Measurements from ENCODE around the gene DSCAM. TPM values are rescaled to one million over a fixed set of nuclear protein-coding genes. Genes with fewer than 3 reads are reported as not detected.

Gene DSCAM
- total and polyA plus RNA-seq, 2 donors (not counting 1 experiment from before 2014, with no cell fraction given): not detected

GRCh38 chr21:40636026-40636425 is 210.9 kb downstream of the DSCAM start:
- H3K4me1 Mint-ChIP-seq: no peaks in the 10 kb centered on the region
- DNase-seq: no peak
- WGBS (ENCODE audit: insufficient coverage): 80% methylated on average over 1 of the region's 9 CpGs

GRCh38 chr21:40635391-40635790 is 211.6 kb downstream of the DSCAM start:
- no peaks in the 10 kb centered on the region for H3K4me1 ChIP-seq (ENCODE audit: control insufficient read depth in 2 of 2, insufficient read depth in 2 of 2, low read length in 2 of 2)
- Mint-ChIP-seq H3K27ac (no peak overlapping the region), H3K9me3 (ENCODE audit: insufficient read depth) (no peaks in the 10 kb centered on the region), H3K4me3 (no peak overlapping the region), H3K27me3 (no peaks in the 10 kb centered on the region), H3K4me1 (no peaks in the 10 kb centered on the region)
- H3K27ac ChIP-seq (ENCODE audit: low read length in 2 of 2): no peak overlapping the region
- ATAC-seq (ENCODE audit: low read depth) (no peak), DNase-seq (no peak)
- POLR2A ChIA-PET: no interaction called here
- TF ChIP-seq EZH2 (IDR thresholded peaks at IDR 0.05; ENCODE audit: borderline replicate concordance, insufficient read depth, low read depth, low read length, poor library complexity, severe bottlenecking) (no peak), CTCF (IDR thresholded peaks at IDR 0.05) (no peak)
- no peaks in the 10 kb centered on the region for H4K20me1 ChIP-seq (ENCODE audit: control insufficient read depth, insufficient read depth, low read length, poor library complexity, severe bottlenecking)
- CTCF ChIA-PET: no interaction called here
- 76% methylated on average over 3 of the region's 4 CpGs for WGBS (ENCODE audit: insufficient coverage)
- no peaks in the 10 kb centered on the region for H3K36me3 ChIP-seq (replicated peaks in 1 of 2; ENCODE audit: control extremely low read depth in 1 of 2, control insufficient read depth in 1 of 2, extremely low read depth in 1 of 2, insufficient read depth in 2 of 2, low read length in 1 of 2)
- no peak overlapping the region for H3K4me3 ChIP-seq (ENCODE audit: control extremely low read depth in 1 of 5, extremely low read depth in 1 of 5, insufficient read depth in 1 of 5, low read depth in 2 of 5, low read length in 4 of 5)
- no peak overlapping the region for H3K4me2 ChIP-seq (replicated peaks; ENCODE audit: low read depth, low read length, poor library complexity, severe bottlenecking)
- H3K9ac ChIP-seq (ENCODE audit: low read length): no peak overlapping the region
- H3K27me3 ChIP-seq (replicated peaks in 1 of 4; ENCODE audit: control extremely low read depth in 1 of 4, control insufficient read depth in 3 of 4, insufficient read depth in 4 of 4, low read length in 3 of 4): no peaks in the 10 kb centered on the region
- no peak overlapping the region for H2AFZ ChIP-seq (ENCODE audit: insufficient read depth, low read depth, low read length, poor library complexity, severe bottlenecking)
- H3K9me3 ChIP-seq (ENCODE audit: control extremely low read depth in 1 of 3, control insufficient read depth in 2 of 3, insufficient read depth in 1 of 3, low read length in 2 of 3): peaks cover 0 to 4% (median 0%) of the 10 kb centered on the region in 3 donors
- H3K79me2 ChIP-seq (ENCODE audit: control insufficient read depth, insufficient read depth, low read length): no peaks in the 10 kb centered on the region
- intact Hi-C loops (cut with micrococcal nuclease): no loop called here

More at GRCh38 chr21:40636026-40636425, 210.9 kb downstream of the DSCAM start:
- ChIA-PET POLR2A (no interaction called here), CTCF (interaction anchor here (0.7 kb wide), 1 partner anchor 85 kb away, joined by 3 read pairs; no protein-coding TSS in a partner anchor)
- Histone ChIP-seq H2AFZ (ENCODE audit: insufficient read depth, low read depth, low read length, poor library complexity, severe bottlenecking) (no peak overlapping the region), H3K79me2 (ENCODE audit: control insufficient read depth, insufficient read depth, low read length) (no peaks in the 10 kb centered on the region), H3K4me2 (replicated peaks; ENCODE audit: low read depth, low read length, poor library complexity, severe bottlenecking) (no peak overlapping the region), H3K36me3 (replicated peaks in 1 of 2; ENCODE audit: control extremely low read depth in 1 of 2, control insufficient read depth in 1 of 2, extremely low read depth in 1 of 2, insufficient read depth in 2 of 2, low read length in 1 of 2) (no peaks in the 10 kb centered on the region), H4K20me1 (ENCODE audit: control insufficient read depth, insufficient read depth, low read length, poor library complexity, severe bottlenecking) (no peaks in the 10 kb centered on the region), H3K9ac (ENCODE audit: low read length) (no peak overlapping the region), H3K4me1 (ENCODE audit: control insufficient read depth in 2 of 2, insufficient read depth in 2 of 2, low read length in 2 of 2) (no peaks in the 10 kb centered on the region), H3K27me3 (replicated peaks in 1 of 4; ENCODE audit: control extremely low read depth in 1 of 4, control insufficient read depth in 3 of 4, insufficient read depth in 4 of 4, low read length in 3 of 4) (no peaks in the 10 kb centered on the region), H3K4me3 (ENCODE audit: control extremely low read depth in 1 of 5, extremely low read depth in 1 of 5, insufficient read depth in 1 of 5, low read depth in 2 of 5, low read length in 4 of 5) (no peak overlapping the region), H3K27ac (ENCODE audit: low read length in 2 of 2) (no peak overlapping the region), H3K9me3 (ENCODE audit: control extremely low read depth in 1 of 3, control insufficient read depth in 2 of 3, insufficient read depth in 1 of 3, low read length in 2 of 3) (peaks cover 0 to 1% (median 0%) of the 10 kb centered on the region in 3 donors)
- TF ChIP-seq CTCF (IDR thresholded peaks at IDR 0.05): no peak
- no peak for TF ChIP-seq EZH2 (IDR thresholded peaks at IDR 0.05; ENCODE audit: borderline replicate concordance, insufficient read depth, low read depth, low read length, poor library complexity, severe bottlenecking)
- intact Hi-C loops (cut with micrococcal nuclease): no loop called here
- no peak overlapping the region for H3K4me3 Mint-ChIP-seq
- H3K27ac Mint-ChIP-seq: no peak overlapping the region
- H3K9me3 Mint-ChIP-seq (ENCODE audit: insufficient read depth): no peaks in the 10 kb centered on the region
- no peaks in the 10 kb centered on the region for H3K27me3 Mint-ChIP-seq
- ATAC-seq (ENCODE audit: low read depth): no peak
